Fibroblast of skin of left quadriceps (primary cell): ENCODE data around the gene CINP.
A peak's percentile ranks its signal among the peaks of the same experiment; 100 is the strongest.
"Not testable (repeated sequence)": the region's sequence is repeated elsewhere in the genome, so short reads cannot be mapped to it uniquely, and the experiment has no call there.

Experiments
- DNase-seq, 2 experiments: peaks; one replicate each; pipeline ENCODE4 v3.0.0-alpha.2; 2013; ENCODE audit warnings: low read depth in 2 of 2

The CINP gene

GRCh38 chr14:102353126-102353619 is 9.5 kb downstream of the CINP start:
- no peak for DNase-seq

GRCh38 chr14:102352213-102352612 is 10.5 kb downstream of the CINP start:
- DNase-seq: no peak

- DNase-seq: not testable (repeated sequence)
Observed at GRCh38 chr14:102351593-102351992, 11.1 kb downstream of the CINP start.

- DNase-seq: no peak
Observed at GRCh38 chr14:102351023-102351422, 11.7 kb downstream of the CINP start.

GRCh38 chr14:102348376-102348775 is 14.3 kb downstream of the CINP start:
- DNase-seq: no peak

- no peak for DNase-seq
Observed at GRCh38 chr14:102346645-102347044, 16.0 kb downstream of the CINP start.

- DNase-seq: no peak
Observed at GRCh38 chr14:102345232-102345631, 17.5 kb downstream of the CINP start.

GRCh38 chr14:102344485-102344884 is 18.2 kb downstream of the CINP start:
- no peak for DNase-seq

GRCh38 chr14:102344084-102344483 is 18.6 kb downstream of the CINP start:
- no peak for DNase-seq

GRCh38 chr14:102342238-102342637 is 20.5 kb downstream of the CINP start:
- no peak for DNase-seq

GRCh38 chr14:102341566-102341965 is 21.1 kb downstream of the CINP start:
- DNase-seq: no peak

GRCh38 chr14:102338724-102339123 is 24.0 kb downstream of the CINP start:
- no peak for DNase-seq

- DNase-seq: no peak
Observed at GRCh38 chr14:102335163-102335562, 27.5 kb downstream of the CINP start.

- DNase-seq: no peak
Observed at GRCh38 chr14:102333795-102334705, 28.6 kb downstream of the CINP start.

GRCh38 chr14:102333390-102333789 is 29.3 kb downstream of the CINP start:
- DNase-seq: no peak

- DNase-seq: no peak
Observed at GRCh38 chr14:102330806-102331205, 31.9 kb downstream of the CINP start.

GRCh38 chr14:102329381-102329780 is 33.3 kb downstream of the CINP start:
- not testable (repeated sequence) for DNase-seq

- no peak for DNase-seq
Observed at GRCh38 chr14:102326583-102326982, 36.1 kb downstream of the CINP start.

GRCh38 chr14:102325791-102326345 is 36.8 kb downstream of the CINP start:
- DNase-seq: no peak

GRCh38 chr14:102323102-102323501 is 39.6 kb downstream of the CINP start:
- peak; percentile 58 to 63 for DNase-seq

- DNase-seq: no peak
Observed at GRCh38 chr14:102321456-102322422, 41.0 kb downstream of the CINP start.
